BJ (cell line): Measurements from ENCODE around the gene MKX. TPM values are rescaled to one million over a fixed set of nuclear protein-coding genes. Genes with fewer than 3 reads are reported as not detected.

Experiments
- CTCF ChIA-PET: fragments of 350-600 bp; formaldehyde crosslinking; extraction: SDS; loops from one replicate; lab custom pipeline; 2021; ENCODE audit warnings: antibody characterized with exemption, inconsistent platforms; lab: Yijun Ruan, JAX
- POLR2A ChIA-PET: fragments of 300-600 bp; sonication (Branson Sonifier 250); formaldehyde crosslinking; extraction: SDS; loops from one replicate; lab custom pipeline; 2021; ENCODE audit warnings: antibody characterized with exemption; lab: Charles Lee
- DNase-seq: peaks from one replicate; pipeline ENCODE4 v3.0.0-alpha.2; 2011; ENCODE audit warnings: low read depth
- H3K27me3 ChIP-seq: 2 replicates; pipeline ENCODE4 v1.6.0; 2011; ENCODE audit warnings: low read length; ENCODE audit not compliant: control insufficient read depth, insufficient read depth
- H3K36me3 ChIP-seq: 2 replicates; pipeline ENCODE4 v1.5.1; 2011; ENCODE audit warnings: low read length; ENCODE audit not compliant: control insufficient read depth, insufficient read depth
- H3K4me3 ChIP-seq: 2 replicates; pipeline ENCODE4 v1.5.1; 2011; ENCODE audit warnings: low read depth, mild to moderate bottlenecking, control low read depth, low read length
- polyA plus RNA-seq: library from polyadenylated mRNA; depleted of rRNA; stranded (reverse); fragments of >200 nt; gene quantifications from 2 replicates; pipeline ENCODE4 v1.2.3, GENCODE V29; 2011
- TF ChIP-seq, protein P1 (sequence below): IDR thresholded peaks from 2 replicates; pipeline ENCODE4 v1.5.1; 2011; ENCODE audit warnings: low read depth, mild to moderate bottlenecking, control low read depth, inconsistent platforms, low read length, moderate library complexity; ENCODE audit not compliant: insufficient read depth

MKX gene
- polyA plus RNA-seq, 1 experiment, result 68.1 TPM

DNA sequence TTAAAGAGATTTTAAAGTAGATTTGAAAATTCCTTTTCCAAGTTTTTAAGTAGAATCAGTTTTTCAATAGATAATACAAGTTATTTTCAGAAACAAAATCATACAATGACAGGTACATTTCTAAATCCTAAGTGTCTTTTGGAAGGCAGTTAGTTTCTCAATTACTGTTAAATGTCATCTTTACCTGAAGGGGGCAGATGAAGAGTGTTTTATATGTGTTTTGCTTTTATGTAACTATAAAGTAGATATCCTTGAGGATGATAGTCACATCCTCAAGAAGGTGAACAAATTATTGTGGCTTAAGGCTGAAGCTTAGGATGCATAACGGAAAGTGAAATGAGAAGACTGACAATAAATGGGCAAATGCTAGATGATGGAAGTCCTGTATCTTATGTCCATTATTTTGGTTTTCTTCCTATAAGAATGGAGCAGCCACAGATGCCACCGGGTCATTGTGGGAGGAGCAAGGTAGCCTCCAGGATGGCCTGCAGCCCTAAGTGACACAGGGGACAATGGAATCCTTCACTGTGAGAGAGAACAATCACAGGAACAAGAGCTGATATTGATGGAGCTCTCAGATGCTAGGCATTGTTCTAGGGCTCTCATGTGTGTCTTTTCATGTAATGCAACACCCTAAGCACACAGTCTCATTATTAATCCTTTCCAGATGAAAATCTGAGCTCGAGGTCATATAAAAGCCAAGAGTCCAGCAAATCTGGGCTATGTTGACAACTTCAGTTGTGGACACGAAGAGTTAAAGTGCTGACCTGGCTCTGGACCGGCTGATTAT is 14.1 kb upstream of the MKX start:
- Histone ChIP-seq H3K27me3 (no peaks in the 10 kb centered on the region), H3K4me3 (no peak overlapping the region), H3K36me3 (no peaks in the 10 kb centered on the region)
- DNase-seq, result no peak
- TF ChIP-seq, protein P1, sequence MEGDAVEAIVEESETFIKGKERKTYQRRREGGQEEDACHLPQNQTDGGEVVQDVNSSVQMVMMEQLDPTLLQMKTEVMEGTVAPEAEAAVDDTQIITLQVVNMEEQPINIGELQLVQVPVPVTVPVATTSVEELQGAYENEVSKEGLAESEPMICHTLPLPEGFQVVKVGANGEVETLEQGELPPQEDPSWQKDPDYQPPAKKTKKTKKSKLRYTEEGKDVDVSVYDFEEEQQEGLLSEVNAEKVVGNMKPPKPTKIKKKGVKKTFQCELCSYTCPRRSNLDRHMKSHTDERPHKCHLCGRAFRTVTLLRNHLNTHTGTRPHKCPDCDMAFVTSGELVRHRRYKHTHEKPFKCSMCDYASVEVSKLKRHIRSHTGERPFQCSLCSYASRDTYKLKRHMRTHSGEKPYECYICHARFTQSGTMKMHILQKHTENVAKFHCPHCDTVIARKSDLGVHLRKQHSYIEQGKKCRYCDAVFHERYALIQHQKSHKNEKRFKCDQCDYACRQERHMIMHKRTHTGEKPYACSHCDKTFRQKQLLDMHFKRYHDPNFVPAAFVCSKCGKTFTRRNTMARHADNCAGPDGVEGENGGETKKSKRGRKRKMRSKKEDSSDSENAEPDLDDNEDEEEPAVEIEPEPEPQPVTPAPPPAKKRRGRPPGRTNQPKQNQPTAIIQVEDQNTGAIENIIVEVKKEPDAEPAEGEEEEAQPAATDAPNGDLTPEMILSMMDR, result no peak
- POLR2A ChIA-PET, result no interaction called here
- CTCF ChIA-PET, result no interaction called here

DNA sequence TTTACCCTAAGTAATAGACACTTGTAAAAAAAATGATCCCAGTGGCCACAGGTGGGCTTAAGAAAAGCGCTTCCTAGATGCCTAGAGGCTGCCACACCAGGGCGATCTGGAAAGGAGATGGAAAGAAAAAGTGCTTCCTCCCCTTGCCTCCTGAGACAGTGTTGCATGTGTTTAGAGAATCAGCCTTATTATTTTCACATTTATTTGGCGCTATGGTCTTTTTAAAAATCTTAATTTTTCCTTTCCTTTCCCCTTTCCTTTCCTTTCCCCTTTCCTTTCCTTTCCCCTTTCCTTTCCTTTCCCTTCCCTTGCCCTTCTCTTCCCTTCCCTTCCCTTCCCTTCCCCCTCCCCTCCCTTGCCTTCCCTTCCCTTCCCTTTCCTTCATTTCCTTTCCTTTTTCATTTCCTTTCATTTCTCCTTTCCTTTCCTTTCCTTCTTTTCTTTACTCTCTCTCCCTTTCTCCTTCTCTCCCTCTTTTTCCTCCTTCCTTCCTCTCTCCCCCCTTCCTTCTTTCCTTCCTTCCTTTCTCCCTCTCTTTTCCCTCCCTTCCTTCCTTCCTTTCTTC is 7.1 kb upstream of the MKX start:
- DNase-seq, result no peak
- POLR2A ChIA-PET, result no interaction called here
- Histone ChIP-seq H3K27me3 (no peaks in the 10 kb centered on the region), H3K4me3 (no peak overlapping the region), H3K36me3 (no peaks in the 10 kb centered on the region)
- CTCF ChIA-PET, result interaction anchor here (0.7 kb wide), 1 partner anchor 11 kb away, joined by 3 read pairs; no protein-coding TSS in a partner anchor
- TF ChIP-seq, protein P1, result no peak

DNA sequence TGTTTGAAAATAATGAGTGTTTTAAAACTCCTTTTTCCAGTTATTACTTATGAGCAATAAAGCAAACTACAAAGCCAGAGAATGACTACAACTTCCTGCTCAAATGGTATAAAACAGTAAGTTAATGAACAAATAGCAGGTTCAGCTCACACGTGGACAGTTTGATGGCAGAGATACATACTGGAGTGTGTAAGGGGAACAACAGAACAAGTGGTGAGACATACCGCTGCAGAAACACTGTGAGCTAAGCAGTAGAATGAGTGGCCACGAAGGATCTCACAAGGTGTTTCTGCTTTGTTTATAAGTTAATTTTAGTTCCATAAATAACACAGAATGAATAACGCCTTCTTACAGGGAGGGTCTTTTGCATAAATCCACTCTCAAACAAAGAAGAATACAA is 3.0 kb upstream of the MKX start:
- H3K27me3 ChIP-seq, result no peaks in the 10 kb centered on the region
- POLR2A ChIA-PET, result no interaction called here
- no peak for DNase-seq
- no peak overlapping the region for H3K4me3 ChIP-seq
- TF ChIP-seq, protein P1, result no peak
- peaks cover 2% of the 10 kb centered on the region; the same call in 1 of the 2 replicates for H3K36me3 ChIP-seq
- CTCF ChIA-PET, result no interaction called here

DNA sequence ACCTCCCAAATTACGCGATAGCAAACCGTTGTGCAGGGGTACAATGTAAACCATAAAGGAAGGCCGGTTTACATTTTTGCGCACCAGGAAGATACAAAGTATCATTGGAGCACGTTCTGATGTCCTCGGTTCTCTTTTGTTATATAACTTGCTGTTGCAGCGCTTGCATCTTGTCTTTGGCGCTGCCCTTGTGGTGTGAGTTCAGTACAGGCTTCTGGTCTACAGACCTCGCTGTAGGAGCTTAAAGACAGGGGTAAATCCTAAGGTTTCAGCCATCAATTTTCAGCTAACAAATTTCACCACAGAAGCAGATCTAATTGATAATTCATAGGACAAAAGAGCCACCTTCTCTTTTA is 1.5 kb upstream of the MKX start:
- TF ChIP-seq, protein P1, result 0 out of 2 replicates have a peak, but pooled peaks have one; percentile 20
- no peak for DNase-seq
- ChIA-PET CTCF (interaction anchor here (1.2 to 2.5 kb wide), 6 partner anchors 22 to 635 kb away, joined by 3 to 7 read pairs (median 4); no protein-coding TSS in a partner anchor), POLR2A (interaction anchor here (0.6 kb wide), 1 partner anchor 11 kb away, joined by 3 read pairs; no protein-coding TSS in a partner anchor)
- Histone ChIP-seq H3K27me3 (no peaks in the 10 kb centered on the region), H3K36me3 (peaks cover 8% of the 10 kb centered on the region), H3K4me3 (peak overlapping the region; percentile 91)

DNA sequence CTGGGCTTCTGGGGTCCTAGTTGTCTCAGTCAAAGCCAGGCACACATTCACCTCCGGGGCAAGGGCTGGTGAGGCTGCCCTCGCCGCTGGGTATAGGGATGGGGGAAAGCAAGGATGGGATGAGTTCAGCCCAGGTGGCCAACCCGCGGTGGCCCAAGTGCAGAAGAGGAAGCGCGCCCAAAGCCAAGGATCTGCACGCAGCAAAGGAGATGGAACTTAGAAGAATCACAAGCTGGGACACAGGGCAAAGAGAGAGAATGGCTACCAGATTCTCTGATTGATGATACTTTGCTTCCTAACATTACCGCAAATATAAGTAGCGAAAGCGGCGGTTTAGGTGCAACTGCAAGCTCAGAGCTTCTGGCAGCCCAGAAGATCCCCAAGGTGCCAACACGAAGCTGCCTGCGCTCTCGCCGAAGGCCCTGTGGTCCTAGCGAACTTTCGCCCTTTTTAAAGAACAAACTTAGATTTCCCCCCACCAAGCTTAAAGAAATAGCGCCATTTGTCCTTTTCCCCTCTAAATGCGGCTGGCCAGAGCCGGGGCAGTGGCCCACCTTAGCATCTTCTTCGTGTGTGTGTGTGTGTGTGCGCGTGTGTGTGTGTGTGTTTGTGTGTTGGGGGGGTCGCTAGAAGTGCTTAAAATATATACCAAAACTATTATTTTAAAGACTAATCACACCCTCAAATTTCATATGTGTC is 927 bp upstream of the MKX start:
- no peaks in the 10 kb centered on the region for H3K27me3 ChIP-seq
- H3K4me3 ChIP-seq, result peak overlapping the region; percentile 91
- CTCF ChIA-PET, result interaction anchor here (0.7 to 2.5 kb wide), 8 partner anchors 21 to 635 kb away, joined by 3 to 7 read pairs (median 3); no protein-coding TSS in a partner anchor
- DNase-seq, result no peak
- TF ChIP-seq, protein P1, result no peak
- POLR2A ChIA-PET, result no interaction called here
- H3K36me3 ChIP-seq, result peaks cover 14% of the 10 kb centered on the region
